Activated T-cell treated with anti-CD3 and anti-CD28 coated beads for 24 hours (primary cell): Measurements from ENCODE around the gene UGP2.

Experiments
- DNase-seq: peaks from one replicate; pipeline ENCODE4 v3.0.0-alpha.2; 2020; ENCODE audit warnings: low read depth

Gene UGP2

DNA sequence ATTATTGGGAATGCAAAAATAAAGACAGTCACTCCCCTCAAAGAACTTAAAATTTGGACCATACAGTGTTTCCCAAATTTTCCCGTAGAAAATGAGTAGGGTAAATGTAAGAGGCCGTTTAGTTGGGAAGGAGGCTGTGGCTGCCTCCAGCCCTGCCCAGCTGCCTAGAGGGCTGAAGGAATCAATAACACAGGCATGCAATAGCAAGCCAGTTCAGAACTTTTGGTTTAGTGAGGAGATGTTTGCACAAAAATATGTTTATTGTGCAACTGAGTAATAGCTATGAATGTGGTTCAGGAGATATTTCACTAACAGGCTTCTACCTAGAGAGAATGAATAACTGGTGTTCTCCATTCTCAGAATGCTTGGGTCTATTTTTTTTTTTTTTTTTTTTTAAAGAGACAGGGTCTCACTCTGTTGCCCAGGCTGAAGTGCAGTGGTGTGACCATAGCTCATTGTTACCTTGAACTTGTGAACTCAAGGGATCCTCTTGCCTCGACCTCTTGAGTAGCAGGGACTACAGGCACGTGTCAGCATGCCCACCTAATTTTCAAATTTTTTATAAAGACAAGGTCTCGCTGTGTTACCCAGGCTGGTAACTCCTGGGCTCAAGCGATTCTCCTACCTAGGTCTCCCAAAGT is 23.6 kb downstream of the UGP2 start:
- no peak for DNase-seq

DNA sequence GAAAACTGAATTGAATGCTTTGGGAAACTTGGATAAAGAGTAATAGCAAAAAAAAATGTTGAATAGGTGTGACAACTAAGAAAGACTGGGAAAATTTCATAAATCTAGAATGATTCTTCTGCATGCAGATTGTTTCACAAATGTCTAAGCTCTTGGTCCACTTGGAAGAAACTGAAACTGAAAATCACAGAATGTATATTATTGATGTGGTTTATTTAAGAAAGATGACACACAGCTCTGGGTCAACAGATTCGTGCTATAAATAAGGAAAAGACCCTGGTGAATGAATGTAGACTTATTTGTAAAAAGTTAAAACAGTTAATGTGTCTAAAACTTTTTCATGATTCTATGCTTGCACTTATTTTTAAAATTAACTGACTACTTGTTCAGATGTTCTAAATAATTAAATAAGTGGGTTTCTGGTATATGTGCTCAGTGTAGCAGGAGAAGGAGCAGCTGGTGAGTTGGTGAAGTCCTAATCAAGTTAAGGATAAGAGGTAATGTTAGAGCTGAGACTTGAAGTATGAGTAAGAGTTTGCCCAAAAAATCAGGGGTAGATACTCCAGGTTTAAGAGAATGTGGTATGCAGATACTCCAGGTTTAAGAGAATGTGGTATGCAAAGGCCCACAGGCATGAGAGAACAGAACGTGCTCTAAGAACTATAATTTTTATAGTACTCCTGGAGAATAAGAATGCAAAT is 24.5 kb downstream of the UGP2 start:
- DNase-seq, result no peak

DNA sequence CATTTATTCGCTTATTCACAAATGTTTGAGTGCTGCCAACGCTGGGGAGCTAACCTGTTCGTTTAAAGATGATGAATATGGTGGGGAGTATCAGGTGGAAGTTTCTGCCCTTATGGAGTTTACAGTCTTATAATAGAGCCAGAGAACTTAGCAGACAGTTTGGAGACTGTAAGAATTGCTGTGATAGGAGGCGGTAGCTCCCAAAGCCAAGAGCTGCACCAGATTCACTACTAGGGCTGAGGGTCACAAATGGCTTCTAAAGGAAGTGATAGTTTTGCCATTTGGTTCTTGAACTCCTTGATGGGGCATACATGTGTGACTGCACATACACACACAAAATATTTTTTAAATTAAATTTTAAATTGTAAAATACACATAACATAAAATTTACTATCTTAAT is 29.0 kb downstream of the UGP2 start:
- DNase-seq, result no peak

DNA sequence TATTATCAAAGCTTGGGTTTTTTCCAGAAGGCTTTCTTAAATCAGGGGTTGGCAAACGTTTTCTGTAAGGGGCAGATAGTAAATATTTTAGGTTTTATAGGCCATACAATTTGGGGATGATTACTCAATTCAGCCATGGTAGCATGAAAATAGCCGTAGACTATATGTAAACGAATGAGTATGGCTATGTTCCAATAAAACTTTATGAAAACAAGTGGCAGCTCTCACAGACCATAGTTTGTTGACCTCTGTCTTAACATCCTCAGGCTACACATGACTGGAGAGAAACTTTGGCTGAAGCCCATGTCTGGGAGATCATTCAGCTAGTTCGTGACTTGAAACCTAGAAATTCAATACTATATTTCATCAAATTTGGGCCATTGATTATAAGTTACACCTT is 30.2 kb downstream of the UGP2 start:
- no peak for DNase-seq

DNA sequence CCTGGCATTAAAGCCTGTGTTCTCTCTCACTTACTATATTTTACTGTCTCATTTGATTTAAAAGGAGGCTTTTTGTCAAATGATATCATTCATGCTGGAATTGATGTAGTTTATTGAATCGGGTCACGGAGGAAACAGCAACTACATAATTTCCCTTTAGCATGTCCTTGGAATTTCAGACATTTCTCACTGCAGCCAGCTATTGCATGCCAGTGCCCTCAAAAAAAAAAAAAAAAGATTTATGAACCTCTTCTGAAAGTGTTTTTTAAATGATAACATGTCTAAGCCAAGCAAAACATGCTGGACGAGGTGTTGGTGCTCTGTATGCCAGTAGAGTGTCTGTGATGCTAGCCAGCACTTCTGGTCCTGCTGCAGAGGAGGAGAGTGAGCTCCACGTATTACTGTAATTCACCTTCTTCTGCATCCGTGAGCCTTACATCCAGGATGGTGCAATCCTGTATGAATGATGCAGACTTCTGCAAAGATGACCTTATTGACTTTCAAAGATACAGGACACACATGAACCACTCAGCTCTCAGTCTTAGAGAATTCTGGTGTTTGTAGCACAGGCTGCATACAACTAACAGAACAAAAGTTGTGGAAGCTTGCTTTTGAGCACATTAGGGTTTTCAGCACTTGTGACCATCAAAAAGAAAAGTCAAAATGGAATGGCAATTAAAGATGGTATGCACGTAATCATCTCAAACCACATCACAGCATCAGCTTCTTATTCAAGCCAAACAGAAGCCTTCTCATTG is 31.1 kb downstream of the UGP2 start:
- no peak for DNase-seq

DNA sequence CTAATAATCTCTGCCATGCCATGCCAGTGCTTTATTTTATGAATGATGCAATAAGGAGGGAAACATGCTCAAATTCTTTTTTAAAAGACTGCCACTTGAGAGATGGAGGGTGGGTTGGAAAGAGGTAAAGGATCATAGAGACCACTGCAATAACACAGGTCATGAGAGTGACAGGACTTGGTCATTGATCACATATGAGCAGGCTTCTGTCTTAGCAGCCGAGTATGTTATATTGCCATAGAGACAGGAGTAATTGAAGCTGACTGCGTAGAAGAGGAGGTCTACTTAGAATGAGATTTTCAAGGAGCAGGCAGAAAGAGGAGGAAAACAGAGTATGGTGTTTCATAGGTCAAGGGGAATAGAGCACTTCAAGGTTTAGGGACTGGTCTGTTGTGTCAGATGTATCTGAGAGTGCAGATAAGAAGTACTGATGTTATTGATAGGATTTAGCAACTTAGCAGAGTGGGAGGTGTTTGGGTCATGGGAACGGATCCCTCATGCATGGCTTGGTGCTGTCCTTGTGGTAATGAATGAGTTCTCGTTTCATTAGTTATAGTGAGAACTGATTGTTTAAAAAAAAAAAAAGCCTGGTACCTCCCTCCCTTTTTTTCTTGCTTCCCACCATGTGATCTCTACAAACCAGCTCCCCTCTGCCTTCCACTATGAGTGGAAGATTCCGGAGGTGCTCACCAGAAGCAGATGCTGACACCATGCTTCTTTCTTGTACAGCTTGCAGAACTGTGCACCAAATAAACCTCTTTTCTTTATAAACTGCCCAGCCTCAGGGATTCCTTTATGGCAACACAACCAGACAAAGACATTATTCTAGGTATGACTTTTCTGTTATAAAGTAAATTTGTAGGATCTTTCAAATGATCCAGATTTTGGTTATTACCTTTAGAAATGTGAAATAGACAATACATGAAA is 32.8 kb downstream of the UGP2 start:
- DNase-seq, result no peak

DNA sequence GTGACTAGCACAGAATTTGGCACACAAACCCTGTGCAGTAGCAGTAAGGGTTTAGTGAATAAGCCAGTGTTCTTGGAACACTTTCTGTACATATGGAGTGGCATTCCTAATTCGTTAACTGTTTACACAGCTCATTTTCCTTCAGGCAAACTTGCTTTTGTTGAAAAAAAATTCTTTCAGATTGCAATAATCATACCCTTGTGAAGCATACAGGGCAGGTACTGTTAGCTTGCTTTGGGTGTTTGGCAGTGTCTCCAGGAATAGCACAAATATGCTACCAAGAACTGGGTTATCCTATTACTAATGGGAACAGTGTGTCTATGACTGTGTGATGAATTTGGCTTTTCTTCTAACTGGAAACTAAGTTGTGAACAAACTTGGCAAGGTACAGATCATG is 33.4 kb downstream of the UGP2 start:
- no peak for DNase-seq

DNA sequence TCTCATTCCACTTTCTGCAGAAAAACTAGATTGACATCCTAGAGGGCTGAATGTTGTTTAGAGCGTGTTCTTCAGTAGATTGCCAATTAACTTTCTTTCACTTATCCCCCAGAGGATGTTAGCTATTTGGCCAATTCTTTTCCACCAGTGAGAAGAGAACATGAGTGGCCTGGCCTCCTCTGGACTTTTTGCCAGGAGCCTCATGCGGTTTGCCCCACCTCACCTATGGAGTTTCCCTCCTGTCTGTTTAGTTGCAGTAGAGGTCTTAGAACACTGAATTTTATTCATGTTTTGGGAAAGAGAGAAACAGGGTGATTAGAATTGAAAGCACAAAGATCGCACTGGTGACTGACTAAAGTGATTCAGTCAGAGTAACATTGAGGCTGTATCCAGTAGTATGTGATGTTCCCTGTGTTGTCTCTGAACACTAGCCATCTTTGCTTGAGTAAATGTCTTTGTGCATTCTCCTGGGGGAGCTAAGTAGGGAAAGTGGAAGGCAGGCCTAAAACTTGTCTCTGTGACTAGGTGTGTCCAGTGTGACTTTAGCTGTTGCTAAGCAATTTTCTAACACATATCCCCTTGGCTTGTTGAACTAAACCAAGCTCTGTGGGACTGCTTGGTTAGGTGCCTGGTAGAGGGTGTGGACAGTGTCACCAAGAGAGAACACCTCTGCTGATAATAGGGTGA is 34.0 kb downstream of the UGP2 start:
- DNase-seq, result no peak

DNA sequence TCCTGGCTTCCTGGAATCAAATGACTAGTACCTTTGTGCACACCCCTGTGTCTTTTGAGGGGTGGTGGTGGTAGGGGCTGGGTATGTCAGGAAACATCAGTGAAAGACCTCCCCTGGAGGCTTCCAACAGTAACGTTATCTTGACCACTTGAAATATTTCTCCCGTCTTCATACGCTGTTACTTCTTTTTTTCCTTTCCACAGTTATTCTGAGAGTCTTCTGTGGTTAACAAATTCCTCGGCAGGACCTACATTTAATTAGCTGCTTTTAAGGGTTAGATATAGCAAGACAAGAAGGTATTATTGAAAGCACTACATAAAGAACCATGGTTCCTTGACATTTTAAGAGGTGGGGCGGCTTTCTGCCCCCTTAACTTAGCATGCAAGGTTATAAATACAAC is 34.6 kb downstream of the UGP2 start:
- DNase-seq, result no peak

DNA sequence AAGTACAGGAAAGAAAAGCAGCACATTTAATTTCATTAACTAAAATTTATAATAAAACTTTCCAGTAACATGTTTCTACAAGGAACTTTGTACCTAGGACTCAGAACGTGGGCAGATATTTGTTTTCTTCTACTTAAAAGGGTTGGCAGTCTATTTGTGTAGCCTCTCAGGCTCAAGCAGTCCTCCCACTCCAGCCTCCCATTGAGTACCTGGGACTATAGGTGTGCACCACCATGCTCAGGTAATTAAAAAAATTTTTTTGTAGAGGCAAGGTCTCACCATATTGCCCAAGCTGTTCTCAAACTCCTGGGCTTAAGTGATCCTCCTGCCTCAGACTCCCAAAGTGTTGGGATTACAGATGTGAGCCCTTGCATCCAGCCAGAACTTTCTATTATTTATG is 36.8 kb downstream of the UGP2 start:
- DNase-seq, result no peak

DNA sequence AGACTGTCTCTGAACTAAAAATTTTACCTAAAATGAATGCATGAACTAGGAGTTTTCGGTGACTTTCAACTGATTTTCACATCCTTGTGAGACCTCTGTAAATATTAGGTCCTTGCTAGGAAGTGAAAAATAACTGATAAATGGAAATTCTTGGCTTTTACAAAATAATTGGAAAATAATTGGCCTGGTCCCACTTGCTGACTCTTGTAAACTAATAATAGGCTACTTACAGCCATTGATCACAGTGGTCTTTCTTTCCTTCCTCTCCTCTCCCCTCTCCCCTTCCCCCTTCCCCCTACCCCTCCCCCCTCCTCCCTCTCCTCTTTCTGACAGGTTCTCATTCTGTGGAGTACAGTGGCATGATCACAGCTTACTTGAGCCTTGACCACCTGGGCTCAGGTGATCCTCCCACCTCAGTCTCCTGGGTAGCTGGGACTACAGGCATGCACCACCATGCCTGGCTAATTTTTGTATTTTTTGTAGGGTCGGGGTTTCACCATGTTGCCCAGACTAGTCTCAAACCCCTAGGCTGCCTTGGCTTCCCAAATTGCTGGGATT is 38.3 kb downstream of the UGP2 start:
- no peak for DNase-seq

DNA sequence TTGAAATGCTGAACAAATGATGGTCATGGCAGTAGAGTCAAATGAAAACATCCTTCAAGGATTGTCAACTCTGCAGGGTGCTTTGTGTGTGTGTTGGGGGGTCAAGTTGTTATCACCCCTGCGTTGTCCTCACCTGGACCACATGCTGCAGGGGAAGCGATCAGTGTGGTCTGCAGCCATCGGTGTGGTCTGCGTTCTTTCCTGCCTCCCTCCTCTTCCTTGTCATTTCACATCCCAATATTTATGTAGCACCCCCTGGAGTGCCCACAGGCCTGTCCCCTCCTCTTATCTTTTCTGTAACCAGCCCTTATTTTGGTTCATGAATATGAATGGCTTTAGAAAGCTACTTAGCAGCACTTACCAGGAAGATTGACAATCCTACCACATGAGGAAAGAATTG is 38.9 kb downstream of the UGP2 start:
- no peak for DNase-seq

DNA sequence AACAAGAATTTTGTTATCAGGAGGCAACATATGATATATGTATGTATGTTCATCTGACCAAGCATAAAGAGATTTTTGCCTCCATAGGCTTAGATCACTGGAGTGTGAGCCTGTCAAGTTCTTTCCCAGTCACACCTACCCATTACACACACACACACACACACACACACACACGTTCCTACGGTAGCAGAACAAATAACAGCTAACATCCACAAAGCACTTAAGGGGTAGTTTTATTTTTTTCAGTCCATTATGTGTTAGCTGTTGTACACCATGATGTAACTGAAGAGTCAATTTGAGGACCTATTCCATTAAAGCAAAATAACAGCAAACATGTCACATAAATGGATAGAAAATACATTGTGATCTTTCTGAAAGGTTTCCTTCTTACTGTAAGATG is 39.5 kb downstream of the UGP2 start:
- no peak for DNase-seq

DNA sequence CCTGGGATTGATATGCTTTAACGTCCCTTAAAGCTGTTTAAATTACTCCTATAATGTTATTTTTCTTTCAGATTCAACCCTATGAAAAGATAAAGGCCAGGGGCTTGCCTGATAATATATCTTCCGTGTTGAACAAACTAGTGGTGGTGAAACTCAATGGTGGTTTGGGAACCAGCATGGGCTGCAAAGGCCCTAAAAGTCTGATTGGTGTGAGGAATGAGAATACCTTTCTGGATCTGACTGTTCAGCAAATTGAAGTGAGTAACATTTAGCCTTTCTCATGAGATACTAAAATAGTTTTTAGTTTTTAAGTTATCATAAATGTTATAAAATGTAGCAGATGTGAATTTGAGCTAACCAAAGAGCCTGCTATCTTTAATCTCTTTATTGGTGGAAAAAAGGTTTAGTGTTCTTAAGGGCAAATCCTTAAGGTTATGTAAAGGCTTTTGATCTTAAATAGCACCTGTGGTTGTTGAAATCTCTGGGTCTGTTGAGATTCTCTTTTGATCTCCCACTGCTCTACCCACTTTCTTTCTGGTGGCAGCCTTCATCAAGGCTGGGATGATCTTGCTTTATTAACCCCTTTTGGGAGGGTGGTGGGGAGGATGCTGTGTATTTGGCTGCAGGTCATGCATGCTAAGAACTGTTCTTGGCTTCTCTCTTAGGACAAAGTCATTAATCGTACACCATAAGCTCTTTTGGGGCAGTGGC is 40.9 kb downstream of the UGP2 start:
- DNase-seq, result no peak

DNA sequence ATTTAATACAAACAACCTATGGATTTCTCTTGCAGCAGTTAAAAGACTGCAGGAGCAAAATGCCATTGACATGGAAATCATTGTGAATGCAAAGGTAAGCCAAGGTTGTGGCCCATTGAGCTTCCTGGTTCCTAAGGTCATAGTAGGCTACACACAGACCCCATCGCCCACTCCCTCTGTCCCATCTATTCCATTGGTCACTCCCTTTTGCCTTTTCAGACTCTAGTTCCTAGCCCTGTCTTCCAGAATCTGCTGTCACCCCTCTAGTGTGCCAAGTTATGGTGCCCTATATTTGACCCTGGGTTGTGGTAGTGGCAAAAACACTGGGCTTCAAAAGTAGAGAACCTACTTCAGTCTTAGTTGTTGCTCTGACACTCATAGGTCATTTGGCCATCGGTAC is 44.7 kb downstream of the UGP2 start:
- DNase-seq, result no peak

DNA sequence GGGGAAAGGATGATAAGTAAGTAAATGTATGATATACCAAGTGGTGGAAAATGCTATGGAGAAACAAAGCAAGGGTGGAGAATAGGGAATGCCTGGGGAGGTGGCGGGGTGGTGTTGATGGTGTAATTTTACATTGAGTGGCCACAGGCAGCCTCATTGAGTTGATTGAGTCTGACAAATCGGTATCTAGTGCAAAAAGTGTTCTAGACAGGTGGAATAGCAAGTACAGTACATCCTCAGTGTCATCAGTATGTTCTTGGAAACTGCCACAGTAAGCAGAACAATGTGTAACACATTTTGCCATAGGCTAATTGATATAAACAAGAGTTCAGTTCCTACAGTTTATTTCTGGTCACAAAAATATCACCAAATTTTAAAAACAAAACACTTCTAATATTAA is 46.4 kb downstream of the UGP2 start:
- DNase-seq, result no peak

DNA sequence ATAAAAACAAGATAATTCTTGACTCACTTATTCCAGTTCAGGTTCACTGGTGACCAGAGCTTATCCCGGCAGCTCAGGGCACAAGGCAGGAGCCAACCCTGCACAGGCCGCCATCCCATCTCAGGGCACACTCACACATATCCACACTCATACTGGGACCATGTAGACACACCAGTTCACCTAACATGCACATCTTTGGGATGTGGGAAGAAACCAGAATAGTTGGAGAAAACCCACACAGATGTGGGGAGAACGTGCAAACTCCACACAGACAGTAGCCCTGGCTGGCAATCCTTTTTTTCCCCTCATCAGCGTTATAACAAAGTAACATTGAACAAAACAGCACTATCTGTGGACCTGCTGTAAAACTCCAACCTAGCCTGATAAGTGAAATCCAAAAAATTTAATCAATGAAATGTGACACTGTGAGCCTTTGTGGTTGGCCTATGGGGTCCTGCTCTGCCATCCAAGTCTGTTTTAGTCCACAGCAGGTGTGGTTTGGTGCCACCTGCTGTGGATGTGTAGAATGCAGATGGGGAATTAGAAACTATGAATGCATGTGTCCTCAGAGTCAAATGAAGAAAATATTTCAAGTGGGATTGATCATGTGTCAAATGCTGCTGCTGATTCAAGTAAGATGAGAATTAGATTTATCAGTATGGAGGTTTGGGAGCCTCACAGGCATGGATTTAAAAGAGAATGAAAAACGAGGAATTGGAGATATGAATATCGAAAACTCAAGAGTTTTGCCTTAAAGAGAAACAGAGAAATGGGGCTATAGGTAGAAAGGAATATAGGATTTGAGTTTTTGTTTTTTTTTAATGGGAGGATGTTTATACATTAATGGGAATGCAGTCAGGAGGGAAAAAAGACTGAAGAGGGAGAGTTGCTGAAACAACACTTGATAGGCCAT is 47.0 kb downstream of the UGP2 start:
- DNase-seq, result peak; percentile 24

DNA sequence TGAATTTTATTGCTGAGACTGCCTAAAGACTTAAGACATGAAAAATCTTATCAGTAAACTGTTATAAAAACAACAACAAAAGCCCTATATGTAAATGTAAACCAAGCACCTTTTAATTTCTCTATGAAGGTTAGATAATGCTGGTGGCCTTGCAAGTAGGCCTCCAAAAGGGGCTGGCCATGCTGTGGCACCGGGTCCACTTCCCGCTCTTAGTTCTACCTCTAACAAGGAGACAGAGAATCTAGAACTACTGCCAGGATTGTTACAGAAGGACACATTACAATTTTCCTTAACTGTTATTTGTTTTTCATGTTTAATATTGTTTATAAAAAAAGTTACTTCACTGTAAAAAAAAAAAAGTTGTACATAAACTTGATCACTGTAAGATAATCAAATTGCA is 49.0 kb downstream of the UGP2 start:
- no peak for DNase-seq

DNA sequence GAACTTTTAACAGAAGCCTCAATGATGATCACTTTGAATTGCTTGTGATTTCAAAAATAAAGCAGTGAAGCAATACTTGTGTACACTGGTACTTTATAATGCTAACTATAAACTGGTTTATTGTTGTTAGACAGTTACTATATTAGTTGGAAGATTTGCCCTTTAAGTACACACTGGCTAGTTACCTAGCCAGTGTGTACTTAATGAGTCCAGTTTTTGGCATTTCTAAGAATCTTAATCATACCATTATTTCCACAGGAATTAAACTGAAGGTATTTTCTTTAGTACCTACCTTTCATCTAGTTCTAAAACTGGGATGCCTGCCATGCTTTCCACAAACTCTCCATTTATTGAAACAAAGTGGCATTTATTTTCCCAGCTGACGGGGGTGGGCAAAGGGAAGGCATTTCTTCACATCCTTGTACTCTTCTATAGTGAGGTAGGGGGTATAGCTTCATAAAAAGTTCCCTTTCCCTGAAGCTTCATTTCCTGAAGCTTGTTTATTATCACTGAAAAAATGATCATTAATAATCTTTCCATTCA is 49.9 kb downstream of the UGP2 start:
- DNase-seq, result no peak
